Adrenal gland (tissue), 5 donors: ENCODE measurements around the gene ZNF511.

Source experiments
- CTCF ChIP-seq, 6 experiments: fragments of 450-650 bp in 4 of 6; fragments of 200-600 bp in 2 of 6; sonication (generic) in 1 of 6; IDR thresholded peaks; 1 replicate in 5 of 6; 2 replicates in 1 of 6; pipeline versions ENCODE4 v1.5.1 to v1.8.0; 2016 to 2021; ENCODE audit warnings: antibody characterized with exemption in 6 of 6, mild to moderate bottlenecking in 2 of 6, moderate library complexity in 1 of 6
- POLR2A ChIP-seq, 2 donors: fragments of 450-650 bp; IDR thresholded peaks; one replicate each; pipeline ENCODE4 v1.6.1; 2017; ENCODE audit warnings: antibody characterized with exemption in 2 of 2, mild to moderate bottlenecking in 2 of 2, moderate library complexity in 1 of 2
- donor health status: DM: no; HTN: no; CAD: no.

GRCh38 chr10:133358162-133358924 is 49.6 kb downstream of the ZNF511 start:
- no peak for TF ChIP-seq CTCF (IDR thresholded peaks at IDR 0.05)
- TF ChIP-seq POLR2A (IDR thresholded peaks at IDR 0.05): no peak
